Activated CD4-positive, alpha-beta memory T cell treated with anti-CD3 and anti-CD28 coated beads for 36 hours (primary cell): ENCODE measurements around the gene CXCR1. TPM values are rescaled to one million over a fixed set of nuclear protein-coding genes. Genes with fewer than 3 reads are reported as not detected.

Source experiments
- CTCF ChIA-PET: fragments of 350-600 bp; sonication (Branson Sonifier 250); formaldehyde crosslinking; loops from one replicate; lab custom pipeline; 2021; ENCODE audit warnings: antibody characterized with exemption, inconsistent platforms; lab: Charles Lee
- POLR2A ChIA-PET: fragments of 350-600 bp; sonication (Branson Sonifier 250); formaldehyde crosslinking; loops from one replicate; lab custom pipeline; 2021; ENCODE audit warnings: antibody characterized with exemption; lab: Charles Lee
- DNase-seq: peaks from one replicate; pipeline ENCODE4 v3.0.0-alpha.2; 2020
- H3K27ac Mint-ChIP-seq: one replicate; pipeline ENCODE4 v1.8.0; 2021; ENCODE audit warnings: mixed read lengths
- H3K27me3 Mint-ChIP-seq: one replicate; pipeline ENCODE4 v1.8.0; 2021; ENCODE audit warnings: mixed read lengths
- H3K36me3 Mint-ChIP-seq: one replicate; pipeline ENCODE4 v1.8.0; 2021; ENCODE audit warnings: mixed read lengths
- H3K4me1 Mint-ChIP-seq: one replicate; pipeline ENCODE4 v1.8.0; 2021; ENCODE audit warnings: low read depth, mixed read lengths
- H3K4me3 Mint-ChIP-seq: one replicate; pipeline ENCODE4 v1.8.0; 2021; ENCODE audit warnings: mild to moderate bottlenecking, mixed read lengths
- H3K9me3 Mint-ChIP-seq: one replicate; pipeline ENCODE4 v1.8.0; 2021; ENCODE audit warnings: mixed read lengths
- intact Hi-C: fragments of 100-400 bp; cut with micrococcal nuclease; formaldehyde crosslinking; loops from one replicate; pipeline ENCODE4 v1.15.1; 2023
- total RNA-seq, 2 experiments: library from RNA; stranded (reverse); gene quantifications; one replicate each; pipeline ENCODE4 v1.2.3, GENCODE V29; 2021

CXCR1 gene
- not detected for total RNA-seq

GRCh38 chr2:218166791-218167190 is at the start of gene CXCR1:
CXCR1 (minus strand) TSS chr2:218166962; CDS start chr2:218165211, 1,751 bp downstream.
- ChIA-PET POLR2A (no interaction called here), CTCF (interaction anchor here (1.1 to 2.9 kb wide), 4 partner anchors 9 to 98 kb away, joined by 3 to 9 read pairs (median 4); partner anchors contain the start of gene RUFY4)
- no peak within 1 kb of the TSS for H3K27ac Mint-ChIP-seq
- peaks cover 17% of the 10 kb centered on the region for H3K4me1 Mint-ChIP-seq
- H3K36me3 Mint-ChIP-seq: no peaks in the 10 kb centered on the region
- no peaks in the 10 kb centered on the region for H3K9me3 Mint-ChIP-seq
- H3K27me3 Mint-ChIP-seq: no peaks in the 10 kb centered on the region
- DNase-seq: peak; percentile 31
- intact Hi-C loops: loop anchor here (5.0 kb wide), 2 partner anchors 91 to 106 kb away; partner anchors contain the start of genes AAMP and PNKD
- no peak within 1 kb of the TSS for H3K4me3 Mint-ChIP-seq

DNA sequence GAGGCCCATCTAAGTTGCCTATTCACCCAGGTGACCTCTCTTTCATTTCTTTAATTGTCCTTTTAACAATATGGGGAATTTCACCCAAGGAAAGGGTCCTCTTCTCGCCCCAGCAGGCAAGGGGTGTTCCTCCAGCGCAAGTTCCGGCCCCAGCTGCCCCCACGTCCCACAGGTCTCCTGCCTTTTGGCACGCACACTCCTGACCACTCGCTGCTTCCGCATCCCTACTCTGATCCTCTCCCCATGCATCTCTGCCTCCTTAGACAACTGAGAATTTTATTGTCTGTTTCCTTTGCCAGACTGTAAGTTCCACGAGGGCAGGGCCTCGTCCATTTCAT is 49.5 kb upstream of the CXCR1 start:
- CTCF ChIA-PET: interaction anchor here (0.7 to 1.7 kb wide), 7 partner anchors 10 to 113 kb away, joined by 3 to 8 read pairs (median 4); no protein-coding TSS in a partner anchor
- DNase-seq: no peak
- intact Hi-C loops: loop anchor here (5.0 kb wide), 1 partner anchor 681 kb away; no protein-coding TSS in a partner anchor
- Mint-ChIP-seq H3K9me3 (no peaks in the 10 kb centered on the region), H3K4me1 (peaks cover 29% of the 10 kb centered on the region), H3K4me3 (peak overlapping the region; percentile 83), H3K27ac (peak overlapping the region; percentile 91), H3K36me3 (peaks cover 38% of the 10 kb centered on the region), H3K27me3 (no peaks in the 10 kb centered on the region)
- POLR2A ChIA-PET: interaction anchor here (0.6 to 1.5 kb wide), 8 partner anchors 10 to 70 kb away, joined by 3 to 6 read pairs (median 4); partner anchors contain the start of genes AAMP and PNKD

- intact Hi-C loops: no loop called here
- Mint-ChIP-seq H3K27me3 (no peaks in the 10 kb centered on the region), H3K9me3 (peaks cover 9% of the 10 kb centered on the region), H3K4me1 (peaks cover 17% of the 10 kb centered on the region), H3K27ac (no peak overlapping the region), H3K36me3 (peaks cover 27% of the 10 kb centered on the region), H3K4me3 (no peak overlapping the region)
- ChIA-PET CTCF (no interaction called here), POLR2A (no interaction called here)
- no peak for DNase-seq
Observed at GRCh38 chr2:218214116-218214515, 47.4 kb upstream of the CXCR1 start.

DNA sequence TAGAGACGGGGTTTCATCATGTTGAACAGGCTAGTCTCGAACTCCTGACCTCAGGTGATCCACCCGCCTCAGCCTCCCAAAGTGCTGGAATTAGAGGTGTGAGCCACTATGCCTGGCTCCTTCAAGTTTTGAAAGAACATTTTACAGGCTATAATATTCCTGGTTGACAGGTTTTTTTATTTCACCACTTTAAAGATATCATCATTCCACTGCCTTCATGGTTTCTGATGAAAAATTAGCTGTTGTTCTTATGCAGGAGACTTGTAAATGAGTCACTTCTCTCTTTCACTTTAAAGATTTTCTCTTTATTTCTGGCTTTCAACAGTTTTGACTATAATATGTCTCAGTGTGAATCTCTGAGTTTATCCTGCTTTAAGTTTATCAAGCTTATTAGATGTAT is 42.3 kb upstream of the CXCR1 start:
- H3K9me3 Mint-ChIP-seq: peaks cover 14% of the 10 kb centered on the region
- H3K4me3 Mint-ChIP-seq: no peak overlapping the region
- H3K36me3 Mint-ChIP-seq: peaks cover 7% of the 10 kb centered on the region
- H3K27ac Mint-ChIP-seq: no peak overlapping the region
- intact Hi-C loops: no loop called here
- ChIA-PET POLR2A (no interaction called here), CTCF (interaction anchor here (0.7 to 1.0 kb wide), 2 partner anchors 24 to 82 kb away, joined by 3 to 4 read pairs; no protein-coding TSS in a partner anchor)
- DNase-seq: no peak
- no peaks in the 10 kb centered on the region for H3K27me3 Mint-ChIP-seq
- peaks cover 6% of the 10 kb centered on the region for H3K4me1 Mint-ChIP-seq

- no peak overlapping the region for H3K27ac Mint-ChIP-seq
- H3K27me3 Mint-ChIP-seq: peaks cover 2% of the 10 kb centered on the region
- ChIA-PET POLR2A (no interaction called here), CTCF (interaction anchor here (0.6 kb wide), 1 partner anchor 57 kb away, joined by 5 read pairs; no protein-coding TSS in a partner anchor)
- no peak overlapping the region for H3K4me3 Mint-ChIP-seq
- H3K36me3 Mint-ChIP-seq: no peaks in the 10 kb centered on the region
- no peak for DNase-seq
- no peaks in the 10 kb centered on the region for H3K4me1 Mint-ChIP-seq
- intact Hi-C loops: no loop called here
- no peaks in the 10 kb centered on the region for H3K9me3 Mint-ChIP-seq
Observed at GRCh38 chr2:218202266-218202665, 35.5 kb upstream of the CXCR1 start.

DNA sequence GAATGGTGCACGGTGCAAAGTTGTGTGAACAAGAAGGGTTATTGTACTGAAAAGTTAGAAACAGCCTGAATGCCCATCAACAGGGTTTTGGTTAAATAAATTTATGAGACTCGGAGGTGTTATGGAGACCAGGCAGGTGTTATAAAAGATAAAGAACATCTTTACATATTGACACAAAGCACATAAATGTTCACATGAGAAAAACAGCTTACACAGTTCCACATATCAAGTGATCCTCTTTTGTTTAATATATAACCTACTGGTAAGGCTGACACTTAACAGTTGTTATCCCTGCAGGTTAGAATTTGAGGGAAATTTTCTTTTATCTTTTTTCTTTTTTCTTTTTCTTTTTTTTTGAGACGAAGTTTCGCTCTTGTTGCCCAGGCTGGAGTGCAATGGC is 30.2 kb upstream of the CXCR1 start:
- intact Hi-C loops: no loop called here
- no peaks in the 10 kb centered on the region for H3K36me3 Mint-ChIP-seq
- POLR2A ChIA-PET: no interaction called here
- H3K4me1 Mint-ChIP-seq: no peaks in the 10 kb centered on the region
- peaks cover 2% of the 10 kb centered on the region for H3K27me3 Mint-ChIP-seq
- no peak for DNase-seq
- H3K27ac Mint-ChIP-seq: no peak overlapping the region
- no peak overlapping the region for H3K4me3 Mint-ChIP-seq
- CTCF ChIA-PET: interaction anchor here (1.6 kb wide), 1 partner anchor 33 kb away, joined by 3 read pairs; no protein-coding TSS in a partner anchor
- H3K9me3 Mint-ChIP-seq: no peaks in the 10 kb centered on the region

DNA sequence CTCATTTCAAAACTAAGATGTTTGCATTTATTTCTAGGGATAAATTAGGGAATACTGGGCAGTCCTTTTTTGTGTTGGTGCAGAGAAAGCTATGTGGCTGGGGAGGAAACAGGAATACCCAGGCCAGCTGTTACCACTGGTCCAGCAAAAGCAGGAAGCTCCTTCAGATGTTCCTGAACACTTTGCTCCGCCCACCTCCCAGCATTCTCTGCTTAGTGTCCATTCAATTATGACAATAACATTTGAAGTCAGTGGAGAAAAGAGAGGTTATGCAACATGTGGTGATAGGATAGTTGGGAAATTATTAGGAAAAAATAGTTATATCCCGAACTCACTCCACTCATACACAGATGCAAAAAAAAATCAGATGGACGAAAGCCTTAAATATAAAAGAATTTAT is 28.1 kb upstream of the CXCR1 start:
- no peak overlapping the region for H3K27ac Mint-ChIP-seq
- ChIA-PET CTCF (interaction anchor here (1.3 kb wide), 1 partner anchor 62 kb away, joined by 3 read pairs; no protein-coding TSS in a partner anchor), POLR2A (no interaction called here)
- DNase-seq: no peak
- no peaks in the 10 kb centered on the region for H3K9me3 Mint-ChIP-seq
- peaks cover 2% of the 10 kb centered on the region for H3K27me3 Mint-ChIP-seq
- no peaks in the 10 kb centered on the region for H3K4me1 Mint-ChIP-seq
- no peak overlapping the region for H3K4me3 Mint-ChIP-seq
- intact Hi-C loops: no loop called here
- no peaks in the 10 kb centered on the region for H3K36me3 Mint-ChIP-seq

DNA sequence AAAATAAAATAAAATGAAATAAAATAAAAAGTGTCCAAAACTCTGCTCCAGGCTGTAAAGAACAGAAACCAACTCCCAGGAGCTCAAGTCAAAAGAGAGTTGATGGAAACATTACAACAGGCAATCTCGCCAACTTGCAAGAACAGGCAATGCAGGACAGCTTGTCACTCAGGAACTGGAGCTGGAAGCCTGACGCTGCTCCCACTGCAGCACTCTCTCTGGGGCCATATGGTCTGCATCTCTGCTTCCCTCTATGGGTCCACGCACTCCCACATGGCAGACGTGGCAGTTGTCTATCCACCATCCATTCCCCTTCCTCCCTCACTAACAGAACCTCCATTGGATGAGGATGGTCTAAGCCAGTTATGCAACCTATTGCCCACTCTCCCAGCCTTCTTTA is 26.9 kb upstream of the CXCR1 start:
- no peaks in the 10 kb centered on the region for H3K36me3 Mint-ChIP-seq
- ChIA-PET CTCF (no interaction called here), POLR2A (no interaction called here)
- H3K4me3 Mint-ChIP-seq: no peak overlapping the region
- H3K27me3 Mint-ChIP-seq: no peaks in the 10 kb centered on the region
- H3K27ac Mint-ChIP-seq: no peak overlapping the region
- no peaks in the 10 kb centered on the region for H3K9me3 Mint-ChIP-seq
- intact Hi-C loops: no loop called here
- no peak for DNase-seq
- H3K4me1 Mint-ChIP-seq: no peaks in the 10 kb centered on the region

- CTCF ChIA-PET: no interaction called here
- Mint-ChIP-seq H3K4me1 (no peaks in the 10 kb centered on the region), H3K4me3 (no peak overlapping the region)
Observed at GRCh38 chr2:218192902-218193430, 26.2 kb upstream of the CXCR1 start.

DNA sequence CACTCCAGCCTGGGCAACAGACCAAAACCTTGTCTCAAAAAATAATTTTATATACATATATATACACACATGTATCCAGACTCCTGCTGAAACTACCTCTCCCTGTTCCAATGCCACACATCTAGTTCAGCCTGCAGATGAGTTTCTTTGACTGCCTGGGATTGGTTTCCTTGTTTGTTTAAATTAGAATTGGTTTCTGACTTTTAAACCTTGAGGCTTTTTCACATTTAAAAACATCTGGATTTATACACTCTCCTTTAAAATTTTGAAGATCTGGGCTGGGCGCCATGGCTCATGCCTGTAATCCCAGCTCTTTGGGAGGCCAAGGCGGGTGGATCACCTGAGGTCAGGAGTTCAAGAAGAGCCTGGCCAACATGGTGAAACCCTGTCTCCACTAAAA is 21.8 kb upstream of the CXCR1 start:
- H3K27ac Mint-ChIP-seq: no peak overlapping the region
- intact Hi-C loops: no loop called here
- ChIA-PET POLR2A (interaction anchor here (1.6 kb wide), 1 partner anchor 69 kb away, joined by 11 read pairs; no protein-coding TSS in a partner anchor), CTCF (interaction anchor here (0.8 to 2.8 kb wide), 6 partner anchors 20 to 82 kb away, joined by 3 to 11 read pairs (median 4); partner anchors contain the start of genes AAMP, ARPC2 and PNKD)
- no peaks in the 10 kb centered on the region for H3K36me3 Mint-ChIP-seq
- H3K27me3 Mint-ChIP-seq: no peaks in the 10 kb centered on the region
- H3K9me3 Mint-ChIP-seq: no peaks in the 10 kb centered on the region
- H3K4me1 Mint-ChIP-seq: peaks cover 6% of the 10 kb centered on the region
- no peak for DNase-seq
- H3K4me3 Mint-ChIP-seq: no peak overlapping the region

More at GRCh38 chr2:218192902-218193430, 26.2 kb upstream of the CXCR1 start:
- POLR2A ChIA-PET: no interaction called here
- H3K9me3 Mint-ChIP-seq: no peaks in the 10 kb centered on the region
- no peaks in the 10 kb centered on the region for H3K36me3 Mint-ChIP-seq
- no peaks in the 10 kb centered on the region for H3K27me3 Mint-ChIP-seq
- H3K27ac Mint-ChIP-seq: no peak overlapping the region
- no peak for DNase-seq
- intact Hi-C loops: no loop called here

- H3K4me3 Mint-ChIP-seq: no peak overlapping the region
- ChIA-PET CTCF (interaction anchor here (0.6 to 2.8 kb wide), 10 partner anchors 20 to 85 kb away, joined by 3 to 11 read pairs (median 4); partner anchors contain the start of genes AAMP, ARPC2 and PNKD), POLR2A (interaction anchor here (1.6 kb wide), 1 partner anchor 70 kb away, joined by 11 read pairs; no protein-coding TSS in a partner anchor)
- H3K9me3 Mint-ChIP-seq: no peaks in the 10 kb centered on the region
- no peak overlapping the region for H3K27ac Mint-ChIP-seq
- H3K4me1 Mint-ChIP-seq: peaks cover 6% of the 10 kb centered on the region
- DNase-seq: no peak
- no peaks in the 10 kb centered on the region for H3K27me3 Mint-ChIP-seq
- H3K36me3 Mint-ChIP-seq: no peaks in the 10 kb centered on the region
- intact Hi-C loops: no loop called here
Observed at GRCh38 chr2:218187296-218188015, 20.7 kb upstream of the CXCR1 start.

DNA sequence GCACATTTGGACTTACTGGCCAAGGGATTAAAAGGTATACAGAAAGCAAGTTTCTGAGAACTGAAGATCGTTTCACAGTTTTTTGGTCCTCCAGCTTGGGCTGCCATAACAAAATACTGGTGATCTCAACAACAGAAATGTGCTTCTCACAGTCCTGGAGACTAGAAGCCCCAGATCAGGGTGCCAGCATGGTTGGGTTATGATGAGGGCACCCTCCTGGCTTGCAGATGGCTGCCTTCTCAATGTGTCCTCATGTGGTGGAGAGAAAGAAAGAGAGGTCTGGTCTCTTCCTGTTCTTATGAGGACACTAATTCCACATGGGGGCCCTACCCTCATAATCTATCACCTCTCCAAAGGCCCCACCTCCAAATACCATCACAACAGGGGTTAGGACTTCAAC is 20.1 kb upstream of the CXCR1 start:
- no peaks in the 10 kb centered on the region for H3K27me3 Mint-ChIP-seq
- no peaks in the 10 kb centered on the region for H3K36me3 Mint-ChIP-seq
- CTCF ChIA-PET: interaction anchor here (0.6 to 2.8 kb wide), 8 partner anchors 19 to 85 kb away, joined by 3 to 11 read pairs (median 4); partner anchors contain the start of genes AAMP, GPBAR1 and PNKD
- no peak overlapping the region for H3K4me3 Mint-ChIP-seq
- H3K9me3 Mint-ChIP-seq: no peaks in the 10 kb centered on the region
- intact Hi-C loops: loop anchor here (1.0 kb wide), 3 partner anchors 42 to 83 kb away; partner anchors contain the start of genes AAMP and PNKD
- H3K27ac Mint-ChIP-seq: no peak overlapping the region
- H3K4me1 Mint-ChIP-seq: peaks cover 6% of the 10 kb centered on the region
- POLR2A ChIA-PET: no interaction called here
- no peak for DNase-seq
